DOHH2 (cell line): ENCODE results near the gene GDF2.
A peak's percentile ranks its signal among the peaks of the same experiment; 100 is the strongest.

Experiments
- H3F3A ChIP-seq: fragments of 200-600 bp; sonication (generic), shearing (Covaris generic); 2 replicates; pipeline ENCODE4 v1.6.0; 2016; ENCODE audit warnings: antibody characterized with exemption, mild to moderate bottlenecking; ENCODE audit not compliant: control insufficient read depth, insufficient read depth
- H3K27ac ChIP-seq: fragments of 200-600 bp; sonication (generic); 2 replicates; pipeline ENCODE4 v1.5.1; 2014; ENCODE audit warnings: low read depth, mild to moderate bottlenecking, low read length, moderate library complexity
- H3K27me3 ChIP-seq: fragments of 200-600 bp; sonication (generic); 2 replicates; pipeline ENCODE4 v1.6.1; 2014; ENCODE audit warnings: mild to moderate bottlenecking, low read length, mixed read lengths; ENCODE audit not compliant: control insufficient read depth
- H3K36me3 ChIP-seq: fragments of 200-600 bp; sonication (generic); 2 replicates; pipeline ENCODE4 v1.6.1; 2014; ENCODE audit warnings: mild to moderate bottlenecking, low read length, moderate library complexity, mixed read lengths; ENCODE audit not compliant: control insufficient read depth
- H3K4me1 ChIP-seq: fragments of 200-600 bp; sonication (generic); 2 replicates; pipeline ENCODE4 v1.6.1; 2014; ENCODE audit warnings: mild to moderate bottlenecking, low read length, mixed read lengths; ENCODE audit not compliant: control insufficient read depth
- H3K4me2 ChIP-seq: fragments of 200-600 bp; sonication (generic); 2 replicates; pipeline ENCODE4 v1.6.0; 2014; ENCODE audit warnings: mild to moderate bottlenecking, low read length, moderate library complexity
- H3K4me3 ChIP-seq: fragments of 200-600 bp; sonication (generic); 2 replicates; pipeline ENCODE4 v1.5.1; 2014; ENCODE audit warnings: mild to moderate bottlenecking, low read length, mixed read lengths
- H3K79me2 ChIP-seq: fragments of 200-600 bp; sonication (generic); 2 replicates; pipeline ENCODE4 v1.6.1; 2014; ENCODE audit warnings: mild to moderate bottlenecking, low read length, mixed read lengths; ENCODE audit not compliant: control insufficient read depth
- H3K9me2 ChIP-seq: fragments of 200-600 bp; sonication (generic); replicated peaks from 2 replicates; pipeline ENCODE4 v1.6.1; 2014; ENCODE audit warnings: mild to moderate bottlenecking, low read length, mixed read lengths; ENCODE audit not compliant: control insufficient read depth
- H3K9me3 ChIP-seq: fragments of 200-600 bp; sonication (generic); 2 replicates; pipeline ENCODE4 v1.6.1; 2014; ENCODE audit warnings: antibody characterized with exemption, low read length, mixed read lengths; ENCODE audit not compliant: control insufficient read depth, insufficient read depth
- H4K20me1 ChIP-seq: fragments of 200-600 bp; sonication (generic); 2 replicates; pipeline ENCODE4 v1.6.0; 2014; ENCODE audit warnings: low read depth, mild to moderate bottlenecking, antibody characterized with exemption, low read length, moderate library complexity; ENCODE audit not compliant: control insufficient read depth, insufficient read depth
- CTCF ChIP-seq: fragments of 200-600 bp; sonication (generic); IDR thresholded peaks from one replicate; pipeline ENCODE4 v1.5.1; 2014; ENCODE audit warnings: antibody characterized with exemption, mild to moderate bottlenecking, low read depth, low read length; ENCODE audit not compliant: poor library complexity, severe bottlenecking
- EZH2phosphoT487 ChIP-seq: fragments of 200-600 bp; sonication (generic); IDR thresholded peaks from 2 replicates; pipeline ENCODE4 v1.6.1; 2017; ENCODE audit warnings: borderline replicate concordance, mild to moderate bottlenecking, antibody characterized with exemption, low read length, moderate library complexity, mixed read lengths

GDF2 gene

DNA sequence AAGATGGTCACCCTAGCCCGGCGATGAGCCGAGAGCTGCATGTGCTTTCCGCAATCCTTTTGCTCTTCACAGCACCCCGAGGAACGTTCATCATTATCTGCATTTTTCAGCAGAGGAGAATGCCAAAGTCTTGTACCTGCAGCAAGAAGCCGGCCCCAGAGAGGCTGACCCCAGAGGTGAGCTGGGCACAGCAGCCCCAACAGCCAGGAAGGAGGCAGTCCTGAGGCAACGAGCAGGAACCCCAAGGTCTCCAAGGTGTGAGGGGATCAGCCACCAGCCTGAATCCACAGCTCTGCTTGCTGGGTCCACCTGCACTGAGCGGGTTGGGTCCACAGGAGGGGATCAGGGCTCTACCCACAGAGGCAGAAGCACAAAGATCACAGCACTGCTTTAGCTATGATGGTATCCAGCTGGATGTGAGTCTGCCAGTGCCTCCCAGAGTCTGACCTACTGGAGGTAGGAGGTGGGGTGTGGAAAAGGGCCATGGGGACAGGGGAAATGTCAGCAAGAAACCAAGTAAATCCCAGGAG is 39.1 kb upstream of the GDF2 start:
- H3K4me3 ChIP-seq: no peak overlapping the region
- TF ChIP-seq EZH2phosphoT487 (no peak), CTCF (no peak)
- H3K27me3 ChIP-seq: no peaks in the 10 kb centered on the region

DNA sequence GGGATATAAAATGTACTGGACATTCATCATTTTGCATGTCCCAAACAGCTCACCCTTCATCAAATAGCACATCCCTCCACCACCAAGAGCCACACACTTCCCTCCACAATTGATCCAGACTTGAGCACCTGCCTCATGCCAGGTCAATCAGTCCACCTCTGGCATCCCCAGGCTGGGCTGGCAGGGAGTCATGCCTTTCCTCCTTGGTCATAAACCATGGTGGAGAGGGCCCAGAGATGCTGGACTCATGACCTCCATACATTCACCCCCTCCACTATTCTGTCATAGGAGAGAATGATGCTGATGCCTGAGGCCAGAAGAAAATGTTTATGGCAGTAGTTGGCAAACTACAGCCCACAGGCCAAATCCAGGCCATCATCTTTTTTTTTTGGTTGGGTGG is 38.4 kb upstream of the GDF2 start:
- no peak for TF ChIP-seq CTCF
- TF ChIP-seq EZH2phosphoT487: no peak

More for the DNA sequence above, 39.1 kb upstream of the GDF2 start:
- Histone ChIP-seq H3K4me1 (peaks cover 14% of the 10 kb centered on the region), H4K20me1 (no peaks in the 10 kb centered on the region), H3K4me2 (no peak overlapping the region), H3K9me2 (no peaks in the 10 kb centered on the region), H3F3A (no peaks in the 10 kb centered on the region), H3K36me3 (no peaks in the 10 kb centered on the region), H3K9me3 (peaks cover 2% of the 10 kb centered on the region; the same call in 1 of the 2 replicates), H3K79me2 (no peaks in the 10 kb centered on the region), H3K27ac (no peak overlapping the region)

GRCh38 chr10:47285381-47286115 is 36.7 kb upstream of the GDF2 start:
- Histone ChIP-seq H3K27ac (no peak overlapping the region), H3K4me3 (peak overlapping the region; percentile 31; the same call in 1 of the 2 replicates), H3K79me2 (no peaks in the 10 kb centered on the region), H4K20me1 (no peaks in the 10 kb centered on the region), H3K27me3 (no peaks in the 10 kb centered on the region), H3F3A (no peaks in the 10 kb centered on the region), H3K4me2 (peak overlapping the region; percentile 27; the same call in 1 of the 2 replicates), H3K36me3 (no peaks in the 10 kb centered on the region), H3K4me1 (peaks cover 14% of the 10 kb centered on the region), H3K9me2 (no peaks in the 10 kb centered on the region), H3K9me3 (peaks cover 2% of the 10 kb centered on the region; the same call in 1 of the 2 replicates)
- no peak for TF ChIP-seq CTCF
- no peak for TF ChIP-seq EZH2phosphoT487

More for the DNA sequence above, 38.4 kb upstream of the GDF2 start:
- Histone ChIP-seq H3K36me3 (no peaks in the 10 kb centered on the region), H3K4me3 (no peak overlapping the region), H4K20me1 (no peaks in the 10 kb centered on the region), H3K27me3 (no peaks in the 10 kb centered on the region), H3K9me3 (peaks cover 2% of the 10 kb centered on the region; the same call in 1 of the 2 replicates), H3K79me2 (no peaks in the 10 kb centered on the region), H3K4me2 (no peak overlapping the region), H3F3A (no peaks in the 10 kb centered on the region), H3K4me1 (peaks cover 14% of the 10 kb centered on the region), H3K27ac (no peak overlapping the region), H3K9me2 (no peaks in the 10 kb centered on the region)
